Stimulated activated CD8-positive, alpha-beta memory T cell treated with anti-CD3 and anti-CD28 coated beads, Interleukin-4, amount 100 ng/mL, for 24 hours (primary cell): ENCODE data around the gene PLCB1.
"Not testable (repeated sequence)": the region's sequence is repeated elsewhere in the genome, so short reads cannot be mapped to it uniquely, and the experiment has no call there.

ENCODE experiments used
- DNase-seq: peaks from one replicate; pipeline ENCODE4 v3.0.0-alpha.2; 2020; ENCODE audit warnings: low read depth

The PLCB1 gene

GRCh38 chr20:8404912-8405635 lies 273.0 kb downstream of the PLCB1 start:
- DNase-seq, result no peak

- DNase-seq, result no peak
Measured at GRCh38 chr20:8406391-8406790, 274.3 kb downstream of the PLCB1 start.

GRCh38 chr20:8408587-8409307 lies 276.7 kb downstream of the PLCB1 start:
- no peak for DNase-seq

GRCh38 chr20:8413691-8414090 lies 281.6 kb downstream of the PLCB1 start:
- no peak for DNase-seq

- DNase-seq, result no peak
Measured at GRCh38 chr20:8414586-8415274, 282.7 kb downstream of the PLCB1 start.

GRCh38 chr20:8421981-8422380 lies 289.9 kb downstream of the PLCB1 start:
- no peak for DNase-seq

GRCh38 chr20:8423482-8423881 lies 291.4 kb downstream of the PLCB1 start:
- DNase-seq, result no peak

GRCh38 chr20:8424010-8424409 lies 291.9 kb downstream of the PLCB1 start:
- DNase-seq, result no peak

- no peak for DNase-seq
Measured at GRCh38 chr20:8425016-8425415, 292.9 kb downstream of the PLCB1 start.

- DNase-seq, result no peak
Measured at GRCh38 chr20:8425802-8426201, 293.7 kb downstream of the PLCB1 start.

GRCh38 chr20:8427419-8428040 lies 295.5 kb downstream of the PLCB1 start:
- DNase-seq, result no peak

GRCh38 chr20:8428988-8429387 lies 296.9 kb downstream of the PLCB1 start:
- DNase-seq, result peak; percentile 3

- no peak for DNase-seq
Measured at GRCh38 chr20:8431538-8432434, 299.7 kb downstream of the PLCB1 start.

GRCh38 chr20:8432435-8433148 lies 300.5 kb downstream of the PLCB1 start:
- DNase-seq, result no peak

- no peak for DNase-seq
Measured at GRCh38 chr20:8433291-8433690, 301.2 kb downstream of the PLCB1 start.

GRCh38 chr20:8434326-8434876 lies 302.3 kb downstream of the PLCB1 start:
- no peak for DNase-seq

- DNase-seq, result no peak
Measured at GRCh38 chr20:8435285-8436035, 303.4 kb downstream of the PLCB1 start.

- DNase-seq, result not testable (repeated sequence)
Measured at GRCh38 chr20:8436938-8437337, 304.9 kb downstream of the PLCB1 start.

GRCh38 chr20:8438748-8439147 lies 306.7 kb downstream of the PLCB1 start:
- DNase-seq, result no peak
